Activated CD8-positive, alpha-beta memory T cell treated with anti-CD3 and anti-CD28 coated beads, Interleukin-2, amount 50 U/mL, for 4 hours (primary cell): ENCODE data around the gene LMLN.
A peak's percentile ranks its signal among the peaks of the same experiment; 100 is the strongest.
"Not testable (repeated sequence)": the region's sequence is repeated elsewhere in the genome, so short reads cannot be mapped to it uniquely, and the experiment has no call there.

Experiments used
- DNase-seq: peaks from one replicate; pipeline ENCODE4 v3.0.0-alpha.2; 2020

Gene LMLN

DNA sequence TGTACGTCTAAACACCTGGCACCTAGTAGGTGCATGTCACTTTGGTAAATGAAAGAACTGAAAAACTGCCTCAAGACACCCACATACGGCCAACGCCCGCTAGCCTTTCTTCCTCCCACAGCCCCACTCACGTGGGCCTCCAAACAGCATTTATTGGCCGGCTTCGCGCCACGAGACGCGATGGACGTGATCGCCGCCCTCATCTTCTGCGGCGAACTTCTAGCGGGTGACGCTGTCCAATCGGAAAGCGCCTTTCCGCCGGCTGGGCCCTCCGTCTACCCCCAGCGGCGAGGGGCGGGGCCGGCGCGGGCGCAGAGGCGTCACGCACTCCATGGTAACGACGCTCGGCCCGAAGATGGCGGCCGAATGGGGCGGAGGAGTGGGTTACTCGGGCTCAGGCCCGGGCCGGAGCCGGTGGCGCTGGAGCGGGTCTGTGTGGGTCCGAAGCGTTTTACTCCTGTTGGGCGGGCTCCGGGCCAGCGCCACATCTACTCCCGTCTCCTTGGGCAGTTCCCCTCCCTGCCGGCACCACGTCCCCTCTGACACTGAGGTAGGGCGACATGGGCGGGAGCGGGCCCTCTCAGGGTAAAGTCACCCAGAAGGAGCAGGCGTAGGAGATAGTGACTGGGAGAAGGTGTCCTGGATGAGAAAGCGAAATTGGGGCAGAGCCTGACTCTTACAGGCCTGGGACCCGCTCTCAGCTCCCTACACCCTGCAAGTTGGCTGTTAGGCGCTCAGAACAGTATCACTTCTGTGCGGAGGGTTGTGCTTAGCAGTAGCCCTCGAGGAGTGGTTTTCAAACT, at the start of gene LMLN:
LMLN (plus strand) TSS at position 327 of the 803 bp plus-strand sequence; CDS start at position 356, 29 bp downstream.
- peak; percentile 94 for DNase-seq

DNA sequence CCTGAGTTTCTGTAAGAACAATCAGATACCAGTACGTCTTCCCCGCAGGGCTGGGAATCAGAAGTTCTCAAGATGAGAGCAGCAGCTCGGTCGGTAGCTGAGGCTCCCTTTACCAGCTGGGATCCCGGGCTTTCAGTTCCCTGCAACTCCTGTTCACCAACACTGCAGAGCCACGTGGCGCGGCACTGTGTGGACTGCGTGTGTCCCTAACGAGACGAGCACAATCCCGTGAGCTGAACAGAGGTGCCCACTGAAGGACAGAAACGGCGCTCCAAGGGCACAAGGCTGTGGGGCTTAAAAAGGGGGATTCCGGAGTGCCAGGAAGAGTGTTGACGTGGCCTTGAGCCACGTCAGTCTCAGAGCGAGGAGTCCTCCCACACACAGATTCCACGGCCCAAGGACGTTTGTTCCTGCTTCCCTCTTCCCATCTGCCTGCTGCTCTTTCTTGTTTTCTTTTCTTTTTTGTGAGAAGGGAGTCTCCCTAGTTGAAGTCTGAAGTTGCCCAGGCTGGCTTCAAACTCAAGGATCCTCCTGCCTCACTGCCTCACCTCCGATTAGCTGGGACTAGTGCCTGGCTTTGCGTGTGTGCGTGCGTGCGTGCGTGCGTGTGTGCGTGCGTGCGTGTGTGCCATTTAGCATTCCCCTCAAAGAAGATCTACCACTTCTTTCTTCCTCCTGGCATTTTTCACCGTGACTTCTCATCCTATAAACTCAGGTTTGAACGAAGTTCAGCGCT, 47.1 kb upstream of the LMLN start:
- DNase-seq = no peak

GRCh38 chr3:197913641-197914380, 46.2 kb upstream of the LMLN start:
- no peak for DNase-seq

DNA sequence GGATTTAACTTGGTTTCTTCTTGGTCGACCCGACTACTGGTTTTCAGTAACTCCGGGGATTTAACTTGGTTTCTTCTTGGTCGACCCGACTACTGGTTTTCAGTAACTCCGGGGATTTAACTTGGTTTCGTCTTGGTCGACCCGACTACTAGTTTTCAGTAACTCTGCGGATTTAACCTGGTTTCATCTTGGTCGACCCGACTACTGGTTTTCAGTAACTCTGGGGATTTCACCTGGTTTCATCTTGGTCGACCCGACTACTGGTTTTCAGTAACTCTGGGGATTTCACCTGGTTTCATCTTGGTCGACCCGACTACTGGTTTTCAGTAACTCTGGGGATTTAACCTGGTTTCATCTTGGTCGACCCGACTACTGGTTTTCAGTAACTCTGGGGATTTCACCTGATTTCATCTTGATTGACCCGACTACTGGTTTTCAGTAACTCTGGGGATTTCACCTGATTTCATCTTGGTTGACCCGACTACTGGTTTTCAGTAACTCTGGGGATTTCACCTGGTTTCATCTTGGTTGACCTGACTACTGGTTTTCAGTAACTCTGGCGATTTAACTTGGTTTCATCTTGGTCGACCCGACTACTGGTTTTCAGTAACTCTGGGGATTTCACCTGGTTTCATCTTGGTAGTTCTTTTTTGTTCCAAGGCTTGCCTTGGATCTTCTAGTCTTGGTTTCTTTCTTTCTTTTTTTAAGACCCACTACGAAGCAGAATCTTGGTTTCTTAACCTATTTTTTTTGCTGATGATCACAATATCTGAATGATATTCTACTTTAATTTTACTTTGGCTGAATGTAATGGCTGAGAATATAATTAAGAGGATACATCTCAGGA, 38.4 kb upstream of the LMLN start:
- DNase-seq = not testable (repeated sequence)

DNA sequence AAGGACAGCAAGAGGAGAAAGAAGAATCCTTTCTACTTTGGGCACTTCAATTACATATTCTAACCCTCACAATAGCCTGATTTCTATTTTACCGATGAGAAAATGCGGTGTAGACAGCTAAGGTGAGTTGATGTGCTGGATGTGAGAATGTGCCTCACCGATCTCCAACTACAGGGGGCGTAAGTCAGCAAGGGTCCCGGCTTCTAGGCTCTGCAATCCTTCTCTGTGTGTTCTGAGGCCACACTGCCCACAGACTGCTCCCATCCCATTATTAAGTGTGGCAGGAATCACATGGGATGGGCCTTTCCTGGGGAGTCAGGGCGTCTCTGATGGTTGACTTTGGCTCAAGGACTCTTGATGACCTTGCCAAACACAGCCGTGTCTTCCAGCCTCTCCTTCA, 33.6 kb upstream of the LMLN start:
- DNase-seq = no peak

- not testable (repeated sequence) for DNase-seq
Observed at GRCh38 chr3:197927578-197927977, 32.4 kb upstream of the LMLN start.

- DNase-seq = no peak
Observed at GRCh38 chr3:197936819-197937384, 23.1 kb upstream of the LMLN start.

DNA sequence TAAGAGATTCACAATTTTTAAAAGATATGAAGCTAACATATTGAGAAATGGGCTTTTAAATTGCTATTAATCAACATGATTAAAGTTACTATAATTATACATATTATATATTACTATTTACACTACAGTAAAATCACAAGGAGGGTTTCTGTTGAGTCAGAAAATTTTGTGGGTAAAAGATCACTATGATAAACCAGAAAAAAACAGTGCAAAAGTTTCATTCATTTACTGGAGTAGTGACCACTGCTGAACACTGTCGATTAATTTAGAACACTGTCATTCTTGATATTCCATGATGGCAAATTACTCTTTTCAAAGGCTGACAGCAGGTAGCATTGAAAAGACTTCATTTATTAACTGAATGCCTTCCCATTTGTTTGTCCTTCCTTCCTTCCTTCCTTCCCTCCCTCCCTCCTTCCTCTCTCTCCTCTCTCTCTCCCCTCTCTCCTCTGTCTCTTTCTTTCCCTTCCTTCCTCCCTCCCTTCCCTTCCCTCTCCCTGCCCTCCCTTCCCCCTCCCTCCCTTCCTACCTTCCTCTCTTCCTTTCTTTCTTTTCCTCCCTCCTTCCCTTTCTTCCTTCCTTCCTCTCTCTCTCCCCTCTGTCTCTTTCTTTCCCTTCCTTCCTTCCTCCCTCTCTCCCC, 19.2 kb upstream of the LMLN start:
- DNase-seq = no peak

DNA sequence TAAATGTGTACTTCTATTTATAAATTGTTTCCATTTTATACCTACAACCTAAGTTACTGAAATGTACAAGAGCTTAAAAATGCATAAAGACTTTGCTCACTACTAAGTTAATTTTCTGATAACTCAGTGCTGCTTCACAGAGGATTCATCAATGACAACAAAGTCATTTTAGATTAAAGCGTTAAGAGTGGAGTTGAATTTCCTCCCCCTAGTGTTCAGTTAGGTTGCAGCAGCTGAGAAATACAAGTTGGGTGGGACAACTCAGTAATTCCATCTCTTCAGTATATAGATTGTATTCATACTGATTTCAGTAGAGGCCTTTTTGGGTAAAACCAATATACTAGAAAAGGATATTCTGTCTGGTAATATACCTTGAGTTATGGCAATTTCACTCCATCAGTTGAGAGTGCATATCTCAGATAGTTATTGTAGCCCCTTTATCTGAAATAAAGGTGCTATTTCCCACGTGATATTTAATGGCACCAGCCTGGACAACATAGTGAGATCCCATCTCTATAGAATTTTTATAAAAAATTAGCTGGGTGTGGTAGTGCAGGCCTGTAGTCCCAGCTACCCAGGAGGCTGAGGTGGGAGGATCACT, 17.0 kb upstream of the LMLN start:
- no peak for DNase-seq

GRCh38 chr3:197949191-197949777, 10.7 kb upstream of the LMLN start:
- no peak for DNase-seq

GRCh38 chr3:197949778-197950676, 10.0 kb upstream of the LMLN start, which contains the start of gene RPL35A:
TSS of gene RPL35A (plus strand) at chr3:197950190. CDS start at chr3:197950968, 778 bp downstream.
- DNase-seq = peak; percentile 79

- DNase-seq = no peak
Observed at GRCh38 chr3:197950677-197951061, 9.3 kb upstream of the LMLN start.

DNA sequence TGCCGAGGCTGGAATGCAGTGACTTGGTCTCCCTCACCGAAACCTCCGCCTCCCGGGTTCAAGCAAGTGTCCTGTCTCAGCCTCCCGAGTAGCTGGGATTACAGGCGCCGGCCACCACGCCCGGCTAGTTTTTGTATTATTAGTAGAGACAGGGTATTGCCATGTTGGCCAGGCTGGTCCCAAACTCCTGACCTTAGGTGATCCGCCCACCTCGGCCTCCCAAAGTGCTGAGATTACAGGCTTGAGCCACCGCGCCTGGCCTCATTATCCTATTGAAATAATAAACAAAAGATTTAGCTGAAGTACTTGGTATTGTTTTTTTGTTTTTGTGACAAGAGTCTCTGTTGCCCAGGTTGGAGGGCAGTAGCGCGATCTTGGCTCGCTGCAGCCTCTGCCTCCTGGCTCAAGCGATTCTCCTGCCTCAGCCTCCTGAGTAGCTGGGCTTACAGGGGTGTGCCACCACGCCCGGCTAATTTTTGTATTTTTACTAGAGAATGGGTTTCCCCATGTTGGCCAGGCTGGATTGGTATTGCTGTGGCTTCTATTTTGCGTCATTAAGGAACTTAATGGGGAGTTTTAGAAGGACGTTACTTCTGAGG, 8.5 kb upstream of the LMLN start:
- DNase-seq = no peak

GRCh38 chr3:197952440-197952839, 7.6 kb upstream of the LMLN start:
- no peak for DNase-seq

DNA sequence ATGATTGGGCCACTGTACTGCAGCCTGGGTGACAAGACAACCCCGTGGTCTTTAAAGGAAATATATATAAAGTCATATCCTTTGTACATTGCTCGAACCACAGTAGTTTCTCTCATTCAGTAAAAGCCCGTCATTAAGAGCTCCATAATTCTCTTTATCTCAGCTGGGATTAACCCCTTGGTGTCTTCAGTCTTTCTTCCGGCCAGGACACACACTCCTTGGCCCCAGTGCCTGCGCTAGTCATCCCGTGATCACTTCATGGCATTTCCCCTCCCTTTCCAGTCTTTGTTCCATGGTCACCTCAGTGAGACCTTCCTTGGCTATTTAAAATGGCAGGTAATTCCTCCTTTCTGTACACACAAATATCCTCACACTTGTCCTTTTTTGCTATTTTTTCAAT, 6.7 kb upstream of the LMLN start:
- no peak for DNase-seq

GRCh38 chr3:197953881-197954280, 6.1 kb upstream of the LMLN start:
- DNase-seq = no peak

DNA sequence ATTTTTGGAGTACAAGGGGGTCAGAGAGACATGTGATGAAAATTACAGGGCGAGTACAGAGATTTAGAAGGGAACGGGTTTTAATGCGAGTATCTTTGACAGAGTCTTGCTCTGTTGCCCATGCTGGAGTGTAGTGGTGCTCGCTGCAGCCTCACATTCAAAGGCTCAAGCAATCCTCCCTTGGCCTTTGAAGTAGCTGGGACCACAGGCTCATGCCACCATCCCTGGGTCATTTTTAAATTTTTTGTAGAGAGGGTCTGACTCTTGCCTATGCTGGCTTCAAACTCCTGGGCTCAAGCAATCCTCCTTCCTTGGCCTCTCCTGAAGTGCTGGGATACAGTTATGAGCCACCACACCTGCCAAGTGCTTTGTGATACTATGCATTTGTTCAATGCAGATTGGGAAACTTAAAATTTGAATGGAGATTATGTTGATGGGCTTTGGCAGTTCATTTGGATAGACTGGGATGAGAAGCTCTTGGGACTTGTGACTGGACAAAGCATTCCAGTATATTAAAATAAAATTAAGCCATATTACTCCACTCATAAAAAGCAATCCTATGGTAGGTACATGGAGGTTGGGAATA, 4.0 kb upstream of the LMLN start:
- DNase-seq = no peak

- DNase-seq = no peak
Observed at GRCh38 chr3:197956626-197956988, 3.4 kb upstream of the LMLN start.

DNA sequence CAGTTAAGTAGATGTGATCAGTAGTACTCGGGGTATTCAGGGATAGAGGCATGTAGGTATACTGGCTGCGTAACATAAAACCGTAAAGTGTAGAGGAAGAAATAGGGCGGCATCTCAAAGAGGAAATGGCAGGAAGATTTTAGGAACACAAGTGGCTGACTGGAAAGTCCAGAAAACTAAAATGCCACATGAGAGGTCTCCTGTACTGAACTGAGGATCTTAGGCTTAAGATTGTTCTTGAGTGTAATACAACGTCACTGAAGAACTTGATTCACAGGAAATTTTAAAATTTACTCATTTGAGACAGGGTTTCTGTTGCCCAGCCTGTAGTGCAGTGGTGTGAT, 2.3 kb upstream of the LMLN start:
- DNase-seq = no peak
